Subcutaneous abdominal adipose tissue (tissue), 5 donors: ENCODE measurements around the gene BCAS4.

ENCODE experiments used
- H3K27ac ChIP-seq: one replicate; pipeline ENCODE4 v1.7.0; 2013; ENCODE audit warnings: low read depth, mild to moderate bottlenecking, inconsistent platforms, low read length, moderate library complexity
- H3K27me3 ChIP-seq, 5 donors: one replicate each; pipeline ENCODE4 v1.7.0; 2013; ENCODE audit warnings: low read length in 5 of 5, inconsistent platforms in 1 of 5; ENCODE audit not compliant: control insufficient read depth in 5 of 5, insufficient read depth in 4 of 5
- H3K36me3 ChIP-seq, 5 donors: one replicate each; pipeline ENCODE4 v1.7.0; 2013; ENCODE audit warnings: low read length in 5 of 5; ENCODE audit not compliant: control insufficient read depth in 5 of 5, insufficient read depth in 5 of 5
- H3K4me1 ChIP-seq, 5 donors: one replicate each; pipeline ENCODE4 v1.7.0; 2013; ENCODE audit warnings: low read length in 5 of 5, mild to moderate bottlenecking in 3 of 5, moderate library complexity in 1 of 5; ENCODE audit not compliant: control insufficient read depth in 5 of 5, insufficient read depth in 5 of 5
- H3K4me3 ChIP-seq, 5 donors: one replicate each; pipeline ENCODE4 v1.7.0; 2013; ENCODE audit warnings: low read length in 5 of 5, low read depth in 1 of 5
- H3K9ac ChIP-seq, 5 donors: one replicate each; pipeline ENCODE4 v1.7.0; 2013; ENCODE audit warnings: low read length in 5 of 5, mild to moderate bottlenecking in 4 of 5, moderate library complexity in 3 of 5
- H3K9me3 ChIP-seq, 5 donors: one replicate each; pipeline ENCODE4 v1.7.0; 2013; ENCODE audit warnings: low read length in 5 of 5; ENCODE audit not compliant: control insufficient read depth in 5 of 5
- donor health status: healthy.
- donor health status: healthy.
- donor health status: healthy.
- donor health status: healthy.
- donor health status: healthy.

BCAS4 gene

DNA sequence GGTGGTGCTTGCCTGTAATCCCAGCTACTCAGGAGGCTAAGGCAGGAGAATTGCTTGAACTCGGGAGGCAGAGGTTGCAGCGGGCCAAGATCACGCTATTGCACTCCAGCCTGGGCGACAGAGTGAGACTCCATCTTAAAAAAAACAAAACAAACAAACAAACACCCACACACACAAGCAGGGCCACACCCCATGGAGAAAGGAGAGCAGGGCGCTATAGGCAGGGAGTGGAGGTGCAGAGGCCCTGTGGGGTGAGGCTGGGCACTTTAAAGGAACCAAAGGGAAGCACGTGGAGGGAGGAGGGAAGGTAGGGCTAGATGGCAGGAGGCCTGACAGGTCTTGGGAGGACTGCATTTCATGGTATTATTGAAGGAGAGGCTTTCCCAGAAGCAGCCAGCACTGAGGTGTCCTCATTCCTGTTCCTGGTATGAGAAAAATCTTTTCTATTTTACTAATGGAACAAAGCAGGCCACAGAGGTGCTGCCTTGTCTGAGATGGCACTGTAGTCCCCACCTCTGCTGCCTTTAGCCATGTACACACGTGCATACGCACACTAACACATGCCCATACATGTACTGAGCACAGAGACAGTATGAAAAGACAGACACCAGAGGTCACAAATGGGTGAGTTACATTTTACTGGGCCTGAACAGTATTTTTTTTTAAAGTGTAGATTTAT, 44.0 kb downstream of the BCAS4 start:
- no peak overlapping the region for H3K9ac ChIP-seq
- H3K4me3 ChIP-seq = no peak overlapping the region
- no peaks in the 10 kb centered on the region for H3K9me3 ChIP-seq
- H3K4me1 ChIP-seq = peaks cover 0 to 5% (median 0%) of the 10 kb centered on the region in 5 donors
- H3K27ac ChIP-seq = no peak overlapping the region
- peaks cover 0 to 3% (median 0%) of the 10 kb centered on the region in 5 donors for H3K27me3 ChIP-seq
- no peaks in the 10 kb centered on the region for H3K36me3 ChIP-seq

DNA sequence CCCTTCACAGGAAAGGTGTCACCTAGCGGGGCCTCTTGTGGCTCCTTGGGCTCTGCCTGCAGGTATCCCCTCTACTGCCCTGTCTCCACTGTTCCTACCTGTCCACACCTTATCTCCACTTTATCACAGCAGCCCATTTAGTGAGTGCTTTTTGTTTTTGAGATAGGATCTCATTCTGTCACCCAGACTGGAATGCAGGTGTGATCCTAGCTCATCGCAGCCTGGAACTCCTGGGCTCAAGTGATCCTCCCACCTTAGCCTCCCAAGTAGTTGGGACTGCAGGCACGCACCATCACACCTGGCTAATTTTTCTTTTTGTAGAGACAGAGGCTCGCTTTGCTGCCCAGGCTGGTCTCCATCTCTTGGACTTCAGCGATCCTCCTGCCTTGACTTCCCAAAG, 48.0 kb downstream of the BCAS4 start:
- Histone ChIP-seq H3K27ac (no peak overlapping the region), H3K36me3 (no peaks in the 10 kb centered on the region), H3K4me1 (peaks cover 0 to under 1% (median 0%) of the 10 kb centered on the region in 5 donors), H3K9ac (no peak overlapping the region), H3K27me3 (peaks cover 0 to 2% (median 0%) of the 10 kb centered on the region in 5 donors), H3K9me3 (no peaks in the 10 kb centered on the region), H3K4me3 (no peak overlapping the region)

DNA sequence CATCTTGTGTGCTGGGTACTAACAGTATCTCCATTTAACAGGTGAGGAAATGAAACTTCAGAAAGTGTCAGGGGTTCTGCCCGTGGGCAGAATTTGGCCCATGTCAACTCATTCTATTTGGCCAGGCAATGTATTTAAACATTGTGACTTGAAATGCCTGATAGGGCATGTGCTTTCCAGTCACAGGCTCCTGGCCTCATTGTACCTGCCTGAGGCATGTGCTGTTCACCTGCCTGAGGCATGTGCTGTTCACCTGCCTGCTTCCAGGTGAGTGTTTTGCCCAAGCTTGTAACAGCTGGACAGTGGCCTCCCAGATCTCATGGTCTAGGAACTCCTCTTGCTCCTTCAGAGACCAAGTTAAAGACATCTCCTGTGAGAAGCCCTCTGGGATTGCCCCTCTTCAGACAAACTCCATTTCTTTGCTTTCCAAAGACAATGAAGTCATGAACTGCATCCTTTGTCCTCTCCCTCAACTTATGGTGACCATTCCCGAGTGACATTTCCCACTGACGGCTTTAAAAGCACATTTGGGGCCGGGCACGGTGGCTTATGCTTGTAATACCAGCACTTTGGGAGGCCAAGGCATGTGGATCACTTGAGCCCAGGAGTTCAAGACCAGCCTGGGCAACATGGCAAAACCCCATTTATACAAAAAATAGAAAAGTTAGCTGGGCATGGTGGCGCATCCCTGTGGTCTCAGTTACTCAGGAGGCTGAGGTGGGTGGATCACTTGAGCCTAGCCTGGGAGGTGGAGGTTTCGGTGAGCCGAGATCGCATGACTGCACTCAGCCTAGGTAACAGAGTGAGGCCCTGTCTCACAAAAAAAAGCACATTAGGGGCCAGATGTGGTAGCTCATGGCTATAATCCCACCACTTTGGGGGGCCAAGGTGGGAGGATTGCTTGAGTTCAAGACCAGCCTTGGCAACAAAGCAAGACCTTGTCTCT, 48.7 kb downstream of the BCAS4 start:
- H3K9me3 ChIP-seq = no peaks in the 10 kb centered on the region
- no peak overlapping the region for H3K9ac ChIP-seq
- no peak overlapping the region for H3K4me3 ChIP-seq
- H3K36me3 ChIP-seq = no peaks in the 10 kb centered on the region
- peaks cover 0 to 5% (median 4%) of the 10 kb centered on the region in 5 donors for H3K4me1 ChIP-seq
- H3K27ac ChIP-seq = no peak overlapping the region
- H3K27me3 ChIP-seq = no peaks in the 10 kb centered on the region

DNA sequence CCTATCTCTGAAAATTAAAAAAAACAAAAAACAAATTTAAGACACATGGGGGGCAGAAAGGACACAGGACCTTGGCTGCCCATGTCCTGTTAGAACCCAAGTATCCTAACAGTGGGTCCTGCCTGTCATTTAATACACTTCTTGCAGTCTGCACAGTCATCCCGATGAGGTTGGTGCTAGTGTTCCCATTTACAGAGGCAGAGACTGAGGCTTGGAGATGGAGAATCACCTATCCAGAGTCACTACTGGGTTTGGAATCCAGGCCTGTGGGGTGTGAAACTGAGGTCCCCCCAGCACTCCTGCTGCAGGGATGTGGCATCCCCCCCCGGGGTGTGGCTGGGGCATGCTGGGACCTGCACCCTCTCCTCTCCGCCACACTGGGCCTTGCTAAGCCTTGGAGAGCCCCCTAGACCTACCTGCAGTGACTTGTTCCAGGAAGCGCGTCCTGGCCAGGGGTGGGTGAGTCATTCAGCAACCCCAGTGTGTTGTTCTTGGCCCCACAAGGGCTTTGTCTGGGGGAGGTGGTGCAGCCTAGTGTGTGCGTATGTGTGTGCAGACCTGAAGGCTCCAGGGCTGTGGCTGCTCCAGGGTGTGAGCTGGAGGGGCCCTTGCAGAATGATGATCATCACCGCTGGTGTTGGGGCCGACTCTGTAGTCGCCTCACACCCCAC, 49.7 kb downstream of the BCAS4 start:
- Histone ChIP-seq H3K27me3 (peaks cover 0 to 5% (median 2%) of the 10 kb centered on the region in 5 donors), H3K4me3 (no peak overlapping the region), H3K4me1 (peaks cover 0 to 14% (median 13%) of the 10 kb centered on the region in 5 donors), H3K9me3 (no peaks in the 10 kb centered on the region), H3K27ac (no peak overlapping the region), H3K36me3 (no peaks in the 10 kb centered on the region), H3K9ac (no peak overlapping the region)

DNA sequence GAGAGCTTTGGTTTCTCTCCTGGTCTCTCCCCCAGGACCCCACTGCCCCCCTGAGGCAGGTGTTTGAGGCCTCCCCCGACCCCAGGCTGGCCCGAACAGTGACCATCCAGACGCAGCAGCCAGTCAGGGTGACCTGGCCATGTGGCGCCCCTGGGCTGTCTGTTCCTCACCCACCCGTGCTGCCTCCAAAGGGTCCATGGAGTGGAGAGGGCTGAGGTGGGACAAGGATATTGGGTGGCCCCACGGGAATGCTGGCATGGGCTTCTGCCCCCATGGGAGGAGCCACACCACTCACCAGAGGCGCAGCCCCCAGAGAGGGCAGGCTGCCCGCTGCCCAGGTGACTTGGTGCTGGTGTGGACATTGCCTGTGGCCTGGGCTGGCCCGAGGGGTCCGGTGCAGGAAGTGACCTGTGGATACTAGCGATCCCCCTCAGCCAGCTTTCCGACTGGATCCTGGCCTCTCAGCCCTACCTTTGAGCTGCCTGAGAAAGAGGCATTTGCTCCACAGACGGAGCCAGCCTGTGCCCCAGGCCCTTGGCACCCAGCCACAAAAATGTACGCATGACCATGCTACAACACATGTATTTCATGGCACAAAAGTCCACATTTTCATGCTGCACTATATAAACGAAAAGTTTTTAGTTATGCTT, 50.8 kb downstream of the BCAS4 start:
- Histone ChIP-seq H3K27me3 (peaks cover 0 to 5% (median 2%) of the 10 kb centered on the region in 5 donors), H3K9ac (no peak overlapping the region), H3K4me3 (no peak overlapping the region), H3K36me3 (no peaks in the 10 kb centered on the region), H3K4me1 (peaks cover 0 to 14% (median 13%) of the 10 kb centered on the region in 5 donors), H3K27ac (no peak overlapping the region), H3K9me3 (no peaks in the 10 kb centered on the region)

DNA sequence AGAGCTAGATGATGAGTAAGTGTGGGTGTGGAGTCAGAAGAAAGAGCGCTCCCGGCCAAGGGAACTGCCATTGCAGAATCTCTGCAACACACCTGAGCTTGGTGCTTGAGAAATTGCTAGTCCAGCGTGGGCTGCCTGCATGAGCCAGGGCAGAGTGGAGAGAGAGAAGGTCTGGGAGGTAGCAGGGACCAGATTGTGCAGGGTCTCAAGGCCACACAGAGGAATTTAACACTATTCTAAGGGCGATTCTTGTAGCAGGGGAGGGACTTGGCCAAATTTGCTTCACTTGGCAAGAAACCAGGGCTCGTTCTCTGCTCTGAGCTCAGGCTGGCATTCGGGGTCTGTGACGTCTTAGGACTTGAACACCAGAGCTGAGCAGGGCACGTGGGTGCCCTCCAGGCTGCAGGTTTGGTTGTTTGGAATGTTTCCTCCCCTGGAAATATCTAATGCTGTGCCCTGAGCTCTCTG, 53.5 kb downstream of the BCAS4 start:
- Histone ChIP-seq H3K27ac (no peak overlapping the region), H3K4me3 (peak overlapping the region; percentile 5 to 42 (median 23))

DNA sequence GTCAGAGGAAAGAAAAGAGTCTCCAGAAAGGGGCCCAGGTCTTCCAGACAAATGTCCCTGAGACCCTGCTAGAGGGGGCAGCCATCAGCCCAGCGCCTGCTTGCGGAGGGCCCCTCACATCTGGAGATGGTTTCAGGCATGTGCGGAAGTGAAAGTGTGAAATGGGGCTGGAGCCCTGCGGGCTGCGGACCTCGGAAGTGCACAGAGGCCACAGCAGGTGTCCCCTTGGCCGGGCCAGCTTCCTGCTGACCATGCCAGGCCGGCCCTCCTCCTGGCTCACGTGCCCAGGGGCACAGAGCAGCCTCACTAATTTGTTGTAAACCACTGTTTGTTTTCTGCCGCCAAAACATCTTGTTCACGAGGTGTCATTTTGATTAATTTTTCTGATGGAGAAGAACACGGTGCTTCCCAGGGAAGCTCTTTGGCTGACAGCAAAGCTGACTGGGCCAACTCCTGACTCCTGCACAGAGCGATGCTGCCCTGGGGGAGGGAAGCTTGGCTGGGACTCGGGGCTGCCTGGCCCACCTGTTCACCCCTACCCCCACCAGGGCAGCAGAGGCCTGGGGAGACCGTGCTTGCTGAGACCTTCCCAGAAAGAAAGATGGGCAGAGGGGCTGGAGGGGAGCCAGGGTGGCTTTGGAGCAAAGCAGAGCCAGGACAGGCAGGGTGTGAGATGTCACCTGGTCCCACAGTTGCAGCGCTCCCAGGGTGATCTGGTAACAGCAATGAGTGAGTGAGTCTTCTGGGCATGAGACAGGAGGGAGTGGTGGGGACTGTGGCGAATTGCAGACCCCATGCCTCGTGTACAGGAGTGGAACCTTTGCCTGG, 54.2 kb downstream of the BCAS4 start:
- Histone ChIP-seq H3K4me1 (peaks cover 0 to 14% (median 13%) of the 10 kb centered on the region in 5 donors), H3K9ac (peak overlapping the region in 1 of 5 donors; percentile 38), H3K27ac (no peak overlapping the region), H3K9me3 (no peaks in the 10 kb centered on the region), H3K27me3 (peaks cover 0 to 10% (median 5%) of the 10 kb centered on the region in 5 donors), H3K4me3 (peak overlapping the region in 4 of 5 donors; percentile 5 to 42 (median 28)), H3K36me3 (no peaks in the 10 kb centered on the region)

More for the DNA sequence above, 53.5 kb downstream of the BCAS4 start:
- Histone ChIP-seq H3K36me3 (no peaks in the 10 kb centered on the region), H3K27me3 (peaks cover 0 to 10% (median 5%) of the 10 kb centered on the region in 5 donors), H3K9me3 (no peaks in the 10 kb centered on the region), H3K4me1 (peaks cover 0 to 14% (median 13%) of the 10 kb centered on the region in 5 donors), H3K9ac (peak overlapping the region in 1 of 5 donors; percentile 38)

DNA sequence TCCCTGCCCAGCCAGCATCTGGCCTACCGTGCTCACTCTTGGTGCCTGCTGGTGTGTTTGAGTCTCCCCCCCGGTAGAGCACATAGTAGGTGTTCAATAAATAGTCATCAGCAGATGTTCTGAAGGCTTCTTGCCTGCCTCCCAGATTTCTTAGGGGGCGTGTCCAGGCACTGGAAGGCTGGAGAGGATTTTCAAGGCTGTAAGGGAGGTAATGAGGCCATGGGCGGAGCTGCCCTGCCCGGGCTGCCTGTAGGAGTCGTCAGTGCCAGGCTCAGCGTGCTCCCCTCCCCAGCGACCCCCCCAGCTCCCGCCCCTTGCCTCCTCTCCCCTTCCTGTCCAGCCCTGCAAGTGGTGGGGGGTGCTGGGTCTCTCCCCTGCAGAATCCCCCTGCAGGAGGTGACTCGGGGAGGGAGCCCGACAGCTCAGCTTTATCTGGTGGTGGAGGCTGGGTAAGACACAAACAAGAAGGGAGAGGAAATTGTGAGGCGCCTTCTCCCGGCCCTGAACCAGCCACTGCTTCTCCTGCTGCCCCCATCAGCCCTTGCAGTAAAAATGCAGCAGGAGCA, 55.9 kb downstream of the BCAS4 start:
- Histone ChIP-seq H3K27ac (no peak overlapping the region), H3K4me3 (no peak overlapping the region), H3K9ac (no peak overlapping the region), H3K4me1 (peaks cover 0 to 14% (median 13%) of the 10 kb centered on the region in 5 donors), H3K9me3 (no peaks in the 10 kb centered on the region), H3K36me3 (no peaks in the 10 kb centered on the region), H3K27me3 (peaks cover 0 to 28% (median 22%) of the 10 kb centered on the region in 5 donors)
